H9 (cell line): ENCODE results near the gene NHERF2. TPM values are rescaled to one million over a fixed set of nuclear protein-coding genes. Genes with fewer than 3 reads are reported as not detected.

Source experiments
- DNase-seq: peaks from one replicate; pipeline ENCODE4 v3.0.0-alpha.2; 2017
- H2AFZ ChIP-seq: one replicate; pipeline ENCODE4 v1.6.1; 2013; ENCODE audit warnings: mild to moderate bottlenecking, low read length, control low read depth, moderate library complexity
- H2AK5ac ChIP-seq: 2 replicates; pipeline ENCODE4 v1.6.1; 2013; ENCODE audit warnings: low read length, control low read depth, mixed read lengths; ENCODE audit not compliant: insufficient read length
- H2BK120ac ChIP-seq: one replicate; pipeline ENCODE4 v1.6.1; 2013; ENCODE audit warnings: low read depth, mild to moderate bottlenecking, low read length, control low read depth, inconsistent platforms; ENCODE audit not compliant: poor library complexity, severe bottlenecking
- H2BK12ac ChIP-seq: 2 replicates; pipeline ENCODE4 v1.6.1; 2013; ENCODE audit warnings: low read length, control low read depth, mixed read lengths, low read depth; ENCODE audit not compliant: insufficient read length
- H2BK15ac ChIP-seq: 2 replicates; pipeline ENCODE4 v1.6.1; 2013; ENCODE audit warnings: low read depth, low read length, control low read depth
- H2BK20ac ChIP-seq: one replicate; pipeline ENCODE4 v1.6.1; 2013; ENCODE audit warnings: low read depth, mild to moderate bottlenecking, low read length, control low read depth, inconsistent platforms; ENCODE audit not compliant: poor library complexity, severe bottlenecking
- H2BK5ac ChIP-seq: 2 replicates; pipeline ENCODE4 v1.6.1; 2013; ENCODE audit warnings: low read length, control low read depth, mixed read lengths; ENCODE audit not compliant: insufficient read length
- H3K14ac ChIP-seq: 2 replicates; pipeline ENCODE4 v1.6.1; 2013; ENCODE audit warnings: low read length, control low read depth; ENCODE audit not compliant: insufficient read depth
- H3K18ac ChIP-seq: 2 replicates; pipeline ENCODE4 v1.6.1; 2013; ENCODE audit warnings: low read depth, mild to moderate bottlenecking, mixed read lengths, low read length, control low read depth; ENCODE audit not compliant: insufficient read length
- H3K23ac ChIP-seq: 2 replicates; pipeline ENCODE4 v1.6.1; 2013; ENCODE audit warnings: low read length, control low read depth, mixed read lengths, low read depth; ENCODE audit not compliant: insufficient read length
- H3K23me2 ChIP-seq: 2 replicates; pipeline ENCODE4 v1.6.1; 2013; ENCODE audit warnings: low read depth, mild to moderate bottlenecking, mixed read lengths, low read length, control low read depth; ENCODE audit not compliant: insufficient read length, poor library complexity, severe bottlenecking
- H3K27ac ChIP-seq: 2 replicates; pipeline ENCODE4 v1.5.1; 2013; ENCODE audit warnings: low read length, control low read depth, mixed read lengths, low read depth; ENCODE audit not compliant: insufficient read length
- H3K27me3 ChIP-seq: 2 replicates; pipeline ENCODE4 v1.6.1; 2013; ENCODE audit warnings: low read length, control low read depth, inconsistent platforms; ENCODE audit not compliant: insufficient read depth
- H3K4ac ChIP-seq: 2 replicates; pipeline ENCODE4 v1.6.1; 2013; ENCODE audit warnings: low read depth, mild to moderate bottlenecking, control low read depth, inconsistent platforms, low read length, moderate library complexity
- H3K4me1 ChIP-seq: 2 replicates; pipeline ENCODE4 v1.6.1; 2013; ENCODE audit warnings: low read length, control low read depth, inconsistent platforms; ENCODE audit not compliant: insufficient read depth
- H3K4me2 ChIP-seq: 2 replicates; pipeline ENCODE4 v1.6.1; 2013; ENCODE audit warnings: low read length, control low read depth, mixed read lengths; ENCODE audit not compliant: insufficient read length, insufficient read depth
- H3K56ac ChIP-seq: 2 replicates; pipeline ENCODE4 v1.6.1; 2013; ENCODE audit warnings: low read depth, mild to moderate bottlenecking, mixed read lengths, low read length, control low read depth; ENCODE audit not compliant: insufficient read length
- H3K79me1 ChIP-seq: 2 replicates; pipeline ENCODE4 v1.6.1; 2013; ENCODE audit warnings: low read depth, mild to moderate bottlenecking, moderate library complexity, low read length, control low read depth, inconsistent platforms; ENCODE audit not compliant: insufficient read depth, poor library complexity, severe bottlenecking
- H3K79me2 ChIP-seq: 2 replicates; pipeline ENCODE4 v1.6.1; 2013; ENCODE audit warnings: low read length, control low read depth, inconsistent platforms; ENCODE audit not compliant: insufficient read depth
- H3K9ac ChIP-seq: 2 replicates; pipeline ENCODE4 v1.6.1; 2013; ENCODE audit warnings: low read length, control low read depth, mixed read lengths; ENCODE audit not compliant: insufficient read length; ENCODE audit errors: extremely low read depth
- H3K9me3 ChIP-seq: one replicate; pipeline ENCODE4 v1.6.1; 2013; ENCODE audit warnings: low read depth, low read length, inconsistent platforms; ENCODE audit not compliant: control insufficient read depth
- H3T11ph ChIP-seq: one replicate; pipeline ENCODE4 v1.6.1; 2013; ENCODE audit warnings: mild to moderate bottlenecking, low read length, control low read depth, inconsistent platforms
- H4K20me1 ChIP-seq: one replicate; pipeline ENCODE4 v1.6.1; 2013; ENCODE audit not compliant: control insufficient read depth, insufficient read length, insufficient read depth
- H4K5ac ChIP-seq: 2 replicates; pipeline ENCODE4 v1.6.1; 2013; ENCODE audit warnings: low read depth, mild to moderate bottlenecking, mixed read lengths, low read length, control low read depth; ENCODE audit not compliant: insufficient read length
- H4K8ac ChIP-seq: replicated peaks from 2 replicates; pipeline ENCODE4 v1.6.1; 2013; ENCODE audit warnings: low read length, control low read depth, mixed read lengths, low read depth; ENCODE audit not compliant: insufficient read length
- H4K91ac ChIP-seq: 2 replicates; pipeline ENCODE4 v1.6.1; 2013; ENCODE audit warnings: low read depth, mild to moderate bottlenecking, moderate library complexity, mixed read lengths, low read length, control low read depth; ENCODE audit not compliant: insufficient read length
- H3K27ac Mint-ChIP-seq, 3 experiments: 2 replicates in 2 of 3; 3 replicates in 1 of 3; pipeline ENCODE4 v1.8.0; 2020 to 2021; ENCODE audit warnings: mixed read lengths in 3 of 3, mild to moderate bottlenecking in 1 of 3, moderate library complexity in 1 of 3
- H3K27me3 Mint-ChIP-seq: 2 replicates; pipeline ENCODE4 v1.8.0; 2021; ENCODE audit warnings: low read depth, mild to moderate bottlenecking, moderate library complexity, mixed read lengths
- H3K36me3 Mint-ChIP-seq, 3 experiments: 2 replicates in 2 of 3; 3 replicates in 1 of 3; pipeline ENCODE4 v1.8.0; 2020 to 2021; ENCODE audit warnings: low read depth in 3 of 3, mixed read lengths in 3 of 3; ENCODE audit not compliant: insufficient read depth in 1 of 3
- H3K4me1 Mint-ChIP-seq, 2 experiments: 2 replicates each; pipeline ENCODE4 v1.8.0; 2020; ENCODE audit warnings: mixed read lengths in 2 of 2
- H3K4me3 Mint-ChIP-seq, 2 experiments: 2 replicates in 1 of 2; 3 replicates in 1 of 2; pipeline ENCODE4 v1.8.0; 2020 to 2021; ENCODE audit warnings: mild to moderate bottlenecking in 2 of 2, mixed read lengths in 2 of 2, moderate library complexity in 1 of 2
- H3K9me3 Mint-ChIP-seq, 2 experiments: 2 replicates in 1 of 2; 3 replicates in 1 of 2; pipeline ENCODE4 v1.8.0; 2020; ENCODE audit warnings: mild to moderate bottlenecking in 2 of 2, mixed read lengths in 2 of 2, moderate library complexity in 1 of 2
- WGBS: extraction: QIAGEN DNeasy Blood & Tissue Kit; methylation state at CpG from one replicate; pipeline ENCODE4 v1.1.7; 2013; ENCODE audit warnings: missing lambda C conversion rate, low lambda C conversion rate, mixed read lengths; ENCODE audit not compliant: insufficient read length; ENCODE audit errors: extremely low coverage; 5-methylcytosine and 5-hydroxymethylcytosine counted together
- total RNA-seq: library from RNA; stranded (reverse); gene quantifications from 2 replicates; pipeline ENCODE4 v1.2.1, GENCODE V29; 2021
- TF ChIP-seq, protein P1 (sequence below): fragments of 200-600 bp; sonication (generic); conservative IDR thresholded peaks from 3 replicates; pipeline ENCODE4 v1.8.0; 2021; ENCODE audit warnings: antibody characterized with exemption, mild to moderate bottlenecking

NHERF2 gene
- total RNA-seq, 1 experiment from 2014 or later = 15.3 TPM

DNA sequence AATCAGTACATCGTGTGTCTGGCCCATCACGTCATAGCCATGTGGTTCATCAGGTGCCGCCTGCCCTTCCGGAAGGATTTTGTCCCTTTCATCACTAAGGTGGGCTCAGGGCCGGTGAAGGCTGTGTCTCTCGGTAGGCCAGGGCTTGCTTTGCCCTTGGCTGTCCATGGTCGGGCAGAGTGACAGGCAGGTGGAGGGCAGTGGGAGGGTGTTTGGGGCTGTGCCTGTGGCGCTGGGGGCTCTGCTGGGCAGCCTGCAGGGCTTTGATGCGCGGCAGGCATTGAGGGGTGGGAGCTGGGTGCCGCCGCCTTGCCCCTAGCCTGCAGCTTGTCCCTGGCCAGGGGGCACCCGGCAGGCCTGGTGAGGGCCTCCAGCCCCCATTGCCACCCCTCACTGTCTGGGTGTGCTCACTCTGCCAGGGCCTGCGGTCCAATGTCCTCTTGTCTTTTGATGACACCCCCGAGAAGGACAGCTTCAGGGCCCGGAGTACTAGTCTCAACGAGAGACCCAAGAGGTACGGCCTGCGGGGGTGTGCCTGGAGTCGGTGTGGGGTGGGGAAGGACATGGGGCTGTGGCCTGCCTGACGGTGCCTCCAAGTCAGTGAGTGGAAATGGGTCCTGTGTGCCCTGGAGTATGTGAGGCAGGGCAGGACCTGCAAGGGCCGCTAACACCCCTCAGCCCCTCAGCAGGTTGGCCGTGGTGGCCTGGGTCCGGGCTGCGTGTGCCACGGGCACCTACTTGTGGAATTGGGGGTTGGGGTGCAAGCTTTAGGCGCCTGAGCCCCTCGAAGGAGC is 49.6 kb downstream of the NHERF2 start:
- no peak overlapping the region for H3K23ac ChIP-seq
- H2BK5ac ChIP-seq = no peak overlapping the region
- H3K27me3 ChIP-seq = no peaks in the 10 kb centered on the region
- H3K18ac ChIP-seq = no peak overlapping the region
- no peak overlapping the region for H2AFZ ChIP-seq
- H2BK120ac ChIP-seq = no peak overlapping the region
- no peaks in the 10 kb centered on the region for H3K4me1 ChIP-seq
- H2BK20ac ChIP-seq = no peak overlapping the region
- no CpG with 5 or more reads among the region's 28 CpGs for WGBS
- H3K4me2 ChIP-seq = no peak overlapping the region
- no peak for DNase-seq
- H4K5ac ChIP-seq = no peak overlapping the region
- no peak overlapping the region for H3K56ac ChIP-seq
- H3K27me3 Mint-ChIP-seq = no peaks in the 10 kb centered on the region
- no peak overlapping the region for H2AK5ac ChIP-seq
- H4K20me1 ChIP-seq = no peaks in the 10 kb centered on the region
- H3K9ac ChIP-seq = no peak overlapping the region
- no peak overlapping the region for H4K91ac ChIP-seq
- H3K27ac ChIP-seq = no peak overlapping the region
- peaks cover 5 to 40% (median 30%) of the 10 kb centered on the region in 3 experiments; a peak in 6 of 7 replicates for H3K36me3 Mint-ChIP-seq
- TF ChIP-seq, protein P1, sequence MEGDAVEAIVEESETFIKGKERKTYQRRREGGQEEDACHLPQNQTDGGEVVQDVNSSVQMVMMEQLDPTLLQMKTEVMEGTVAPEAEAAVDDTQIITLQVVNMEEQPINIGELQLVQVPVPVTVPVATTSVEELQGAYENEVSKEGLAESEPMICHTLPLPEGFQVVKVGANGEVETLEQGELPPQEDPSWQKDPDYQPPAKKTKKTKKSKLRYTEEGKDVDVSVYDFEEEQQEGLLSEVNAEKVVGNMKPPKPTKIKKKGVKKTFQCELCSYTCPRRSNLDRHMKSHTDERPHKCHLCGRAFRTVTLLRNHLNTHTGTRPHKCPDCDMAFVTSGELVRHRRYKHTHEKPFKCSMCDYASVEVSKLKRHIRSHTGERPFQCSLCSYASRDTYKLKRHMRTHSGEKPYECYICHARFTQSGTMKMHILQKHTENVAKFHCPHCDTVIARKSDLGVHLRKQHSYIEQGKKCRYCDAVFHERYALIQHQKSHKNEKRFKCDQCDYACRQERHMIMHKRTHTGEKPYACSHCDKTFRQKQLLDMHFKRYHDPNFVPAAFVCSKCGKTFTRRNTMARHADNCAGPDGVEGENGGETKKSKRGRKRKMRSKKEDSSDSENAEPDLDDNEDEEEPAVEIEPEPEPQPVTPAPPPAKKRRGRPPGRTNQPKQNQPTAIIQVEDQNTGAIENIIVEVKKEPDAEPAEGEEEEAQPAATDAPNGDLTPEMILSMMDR = no peak
- H3K23me2 ChIP-seq = no peaks in the 10 kb centered on the region
- no peak overlapping the region for H2BK15ac ChIP-seq
- H3K14ac ChIP-seq = no peak overlapping the region
- H4K8ac ChIP-seq = no peak overlapping the region
- H3K9me3 Mint-ChIP-seq = no peaks in the 10 kb centered on the region
- no peak overlapping the region for H2BK12ac ChIP-seq
- peak overlapping the region in 1 of 3 experiments; percentile 89; a peak in 2 of 7 replicates for H3K27ac Mint-ChIP-seq
- H3K4me3 Mint-ChIP-seq = no peak overlapping the region
- no peaks in the 10 kb centered on the region for H3K9me3 ChIP-seq
- no peaks in the 10 kb centered on the region for H3K79me2 ChIP-seq
- no peaks in the 10 kb centered on the region for H3K4me1 Mint-ChIP-seq
- no peak overlapping the region for H3K4ac ChIP-seq
- H3T11ph ChIP-seq = no peak overlapping the region
- H3K79me1 ChIP-seq = no peaks in the 10 kb centered on the region
